ENCODE data around the gene REELD1.

- TF ChIP-seq, protein P1, sequence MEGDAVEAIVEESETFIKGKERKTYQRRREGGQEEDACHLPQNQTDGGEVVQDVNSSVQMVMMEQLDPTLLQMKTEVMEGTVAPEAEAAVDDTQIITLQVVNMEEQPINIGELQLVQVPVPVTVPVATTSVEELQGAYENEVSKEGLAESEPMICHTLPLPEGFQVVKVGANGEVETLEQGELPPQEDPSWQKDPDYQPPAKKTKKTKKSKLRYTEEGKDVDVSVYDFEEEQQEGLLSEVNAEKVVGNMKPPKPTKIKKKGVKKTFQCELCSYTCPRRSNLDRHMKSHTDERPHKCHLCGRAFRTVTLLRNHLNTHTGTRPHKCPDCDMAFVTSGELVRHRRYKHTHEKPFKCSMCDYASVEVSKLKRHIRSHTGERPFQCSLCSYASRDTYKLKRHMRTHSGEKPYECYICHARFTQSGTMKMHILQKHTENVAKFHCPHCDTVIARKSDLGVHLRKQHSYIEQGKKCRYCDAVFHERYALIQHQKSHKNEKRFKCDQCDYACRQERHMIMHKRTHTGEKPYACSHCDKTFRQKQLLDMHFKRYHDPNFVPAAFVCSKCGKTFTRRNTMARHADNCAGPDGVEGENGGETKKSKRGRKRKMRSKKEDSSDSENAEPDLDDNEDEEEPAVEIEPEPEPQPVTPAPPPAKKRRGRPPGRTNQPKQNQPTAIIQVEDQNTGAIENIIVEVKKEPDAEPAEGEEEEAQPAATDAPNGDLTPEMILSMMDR (IDR thresholded peaks at IDR 0.05; ENCODE audit: low read depth, low read length, poor library complexity, severe bottlenecking), result no peak
- no peak for TF ChIP-seq EZH2phosphoT487 (IDR thresholded peaks at IDR 0.05; ENCODE audit: borderline replicate concordance, low read length)
Measured at GRCh38 chr4:146271466-146271865, 57.1 kb downstream of the REELD1 start.

Measured in DOHH2 (cell line).